GM15510 (cell line): Measurements from ENCODE around the gene RESP18.

Experiments
- POLR2A ChIP-seq: IDR thresholded peaks from 3 replicates; pipeline ENCODE4 v1.6.1; 2011; ENCODE audit warnings: borderline replicate concordance; ENCODE audit not compliant: insufficient read length; ENCODE audit errors: extremely low read depth

RESP18 gene

DNA sequence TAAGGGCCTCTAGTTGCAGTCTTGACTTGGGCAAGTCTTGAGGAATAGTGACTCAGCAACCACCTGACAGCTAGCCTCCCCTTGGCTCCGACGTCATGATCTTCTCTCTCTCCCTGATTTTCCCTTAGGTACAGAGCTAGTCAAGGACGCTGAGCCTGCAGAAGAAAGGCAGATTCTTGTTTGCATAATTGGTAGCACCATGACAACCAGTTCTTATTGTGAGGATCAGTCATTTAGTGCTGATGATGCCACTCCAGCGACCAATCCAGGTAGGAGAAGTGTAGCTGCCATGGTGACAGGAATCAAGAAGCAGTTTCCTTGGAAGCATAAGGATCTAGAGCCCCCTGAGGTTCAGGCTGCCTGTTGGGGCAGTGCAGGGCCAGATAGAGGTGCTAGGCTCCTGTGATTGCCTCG lies 2.8 kb upstream of the RESP18 start:
- TF ChIP-seq POLR2A: no peak

DNA sequence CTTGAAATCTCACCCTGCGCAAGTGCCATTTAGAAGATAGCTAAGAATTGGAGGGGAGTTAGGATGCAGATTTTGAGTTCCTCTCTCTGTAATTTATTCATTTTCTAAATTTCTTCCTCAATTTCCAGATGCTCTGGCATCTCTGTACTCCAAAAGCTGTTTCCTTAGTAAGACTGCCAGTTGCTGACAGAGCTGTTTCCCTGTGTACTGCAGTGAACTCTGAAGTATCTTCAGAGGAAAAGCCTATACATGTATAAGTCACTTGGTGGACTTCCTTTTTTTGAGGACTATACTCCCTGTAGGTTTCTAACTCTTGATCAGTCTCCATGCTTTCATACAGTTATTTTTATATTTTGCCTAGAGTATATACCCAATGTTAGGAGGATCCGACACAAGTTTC lies 1.5 kb upstream of the RESP18 start:
- no peak for TF ChIP-seq POLR2A

DNA sequence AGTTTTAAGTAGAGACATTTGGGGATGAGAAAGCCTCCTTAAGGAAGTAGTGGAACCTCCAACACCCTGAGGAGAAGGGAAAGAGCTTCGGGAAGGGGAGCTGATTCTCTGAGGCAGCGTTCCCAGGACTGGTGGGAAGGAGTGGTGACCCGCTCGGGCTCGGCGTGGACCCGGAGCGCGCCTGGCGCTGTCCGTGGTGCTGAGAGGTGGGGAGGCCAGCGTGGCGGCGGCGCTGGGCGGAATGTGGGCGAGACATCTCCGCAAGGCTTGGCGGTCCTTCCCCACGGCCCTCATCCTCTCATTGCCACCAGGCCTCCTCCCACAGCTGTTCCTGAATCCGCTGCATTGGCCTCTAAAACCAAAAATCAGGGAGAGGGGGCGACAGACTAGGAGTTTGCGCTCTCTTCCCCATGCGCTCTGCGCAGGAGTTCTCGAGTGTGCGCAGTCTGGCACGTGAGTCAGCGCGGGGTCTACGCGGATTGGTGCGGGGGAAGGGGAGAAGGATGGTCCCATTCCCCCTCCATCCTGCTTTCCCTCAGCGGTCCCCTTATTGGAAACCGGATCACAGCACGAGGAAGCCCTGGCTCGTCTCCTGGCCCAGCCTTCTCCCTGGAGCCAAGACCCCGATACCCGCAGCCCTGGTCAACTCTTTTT lies 857 bp downstream of the RESP18 start:
- TF ChIP-seq POLR2A: no peak

DNA sequence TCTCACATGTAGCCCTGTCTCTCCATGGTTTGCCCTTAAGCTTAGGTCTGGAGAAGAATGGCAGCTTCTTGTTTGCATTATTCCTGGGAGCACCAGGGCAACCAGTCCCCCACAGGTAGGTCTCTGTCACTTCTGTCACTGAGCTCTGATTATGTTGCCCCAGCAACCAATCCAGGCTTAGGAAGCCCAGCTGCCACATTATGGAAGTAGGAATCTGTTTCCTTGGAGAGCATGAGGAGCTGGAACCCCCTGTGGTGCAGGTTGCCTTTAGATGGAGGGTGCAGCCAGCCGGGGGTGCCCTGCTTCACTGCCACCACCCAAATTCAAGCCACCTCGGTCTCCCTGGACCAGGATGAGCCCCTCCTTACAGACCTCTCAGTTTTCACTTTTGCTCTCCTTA lies 4.8 kb downstream of the RESP18 start:
- TF ChIP-seq POLR2A: no peak

- TF ChIP-seq POLR2A: no peak
Measured at GRCh38 chr2:219325657-219326315, 6.8 kb downstream of the RESP18 start.

- no peak for TF ChIP-seq POLR2A
Measured at GRCh38 chr2:219325136-219325535, 7.4 kb downstream of the RESP18 start.

- TF ChIP-seq POLR2A: no peak
Measured at GRCh38 chr2:219323434-219323833, 9.1 kb downstream of the RESP18 start.

- TF ChIP-seq POLR2A: no peak
Measured at GRCh38 chr2:219314804-219315468, 17.6 kb downstream of the RESP18 start.

GRCh38 chr2:219309278-219309677 lies 23.3 kb downstream of the RESP18 start, which contains the start of gene PTPRN:
Gene PTPRN (minus strand): TSS chr2:219309401. CDS start chr2:219309332, 69 bp downstream.
- TF ChIP-seq POLR2A: no peak

DNA sequence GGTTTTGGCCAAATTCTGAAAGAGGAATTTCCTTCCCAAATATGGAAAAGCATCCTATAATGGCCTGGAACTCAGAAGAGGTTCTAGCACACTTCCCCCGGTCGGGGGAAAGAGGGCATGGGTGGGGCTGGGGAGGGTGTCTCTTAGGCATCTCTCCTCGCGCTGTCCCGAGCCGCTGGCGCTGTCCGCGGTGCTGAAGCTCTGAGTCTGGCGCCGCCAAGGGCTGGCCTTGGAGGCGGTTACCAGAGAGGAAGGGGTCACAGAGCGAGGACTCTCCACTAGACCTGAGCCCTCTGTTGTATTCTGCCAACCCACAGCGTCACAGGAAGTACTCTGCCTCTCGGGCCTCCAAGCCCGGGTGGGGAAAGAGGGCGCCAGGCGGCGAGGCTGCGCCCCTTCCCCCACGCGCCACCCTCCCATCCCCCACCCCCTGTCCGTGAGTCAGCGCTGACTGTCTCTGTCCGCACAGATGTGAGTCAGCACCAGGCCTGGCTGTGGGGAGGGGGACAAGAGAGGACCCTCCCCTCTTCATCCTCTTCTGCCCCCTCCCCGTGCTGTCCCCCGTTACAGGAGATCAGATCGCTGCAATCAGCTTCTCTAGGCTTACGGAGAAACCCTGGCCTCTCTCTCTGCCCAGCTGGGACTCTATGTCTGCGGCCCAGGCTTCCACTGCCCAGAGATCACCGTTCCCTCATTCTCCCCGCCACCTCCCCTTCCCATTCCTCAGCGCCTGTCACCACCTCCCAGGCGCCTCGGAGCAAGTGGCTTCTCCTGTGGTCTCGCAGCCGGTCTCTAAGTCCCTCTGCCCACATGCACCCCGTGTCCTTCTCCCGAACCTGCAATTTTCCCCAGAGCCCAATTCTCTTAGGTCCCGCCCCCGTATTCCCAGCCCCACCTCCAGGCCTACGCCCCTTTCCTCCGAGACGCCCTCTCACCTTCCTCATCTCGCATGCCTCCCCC lies 24.1 kb downstream of the RESP18 start:
- no peak for TF ChIP-seq POLR2A

- no peak for TF ChIP-seq POLR2A
Measured at GRCh38 chr2:219306047-219306446, 26.5 kb downstream of the RESP18 start.

- no peak for TF ChIP-seq POLR2A
Measured at GRCh38 chr2:219304223-219304622, 28.3 kb downstream of the RESP18 start.

DNA sequence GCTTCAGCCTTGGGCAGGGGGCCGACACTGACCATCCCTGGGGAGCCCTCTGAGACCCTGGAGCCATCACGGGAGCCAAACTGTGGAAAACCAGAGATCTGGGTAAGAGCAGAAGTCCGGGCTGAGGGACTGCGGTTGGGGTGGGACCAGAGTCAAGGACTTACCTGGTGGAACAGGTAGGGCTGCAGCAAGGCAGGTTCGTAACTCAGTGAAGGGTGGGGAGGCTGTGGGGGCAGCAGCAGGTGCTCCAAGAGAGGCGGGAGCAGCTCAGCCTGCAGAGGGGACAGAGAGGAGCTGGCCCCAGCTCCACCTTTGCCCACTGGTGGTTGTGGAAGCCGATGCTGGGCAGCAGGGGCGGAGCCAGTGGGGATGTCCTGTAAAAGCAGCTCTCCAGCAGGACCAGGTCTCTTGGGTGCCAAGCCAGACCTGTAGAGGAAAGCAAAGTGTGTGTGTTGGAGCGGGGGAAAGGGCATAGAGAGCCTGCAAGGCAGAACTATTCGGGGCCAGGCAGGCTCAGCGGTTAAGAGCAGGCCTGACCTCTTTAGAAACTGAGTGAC lies 30.1 kb downstream of the RESP18 start:
- TF ChIP-seq POLR2A: no peak

GRCh38 chr2:219300022-219300421 lies 32.5 kb downstream of the RESP18 start:
- no peak for TF ChIP-seq POLR2A
